HFF-Myc (cell line): ENCODE data around the gene NNT.
"Not testable (repeated sequence)": the region's sequence is repeated elsewhere in the genome, so short reads cannot be mapped to it uniquely, and the experiment has no call there.

ENCODE experiments used
- DNase-seq: peaks from one replicate; pipeline ENCODE4 v3.0.0-alpha.2; 2011; ENCODE audit warnings: low read depth; ENCODE audit errors: extremely low read depth
- H3K4me3 ChIP-seq: replicated peaks from 2 replicates; pipeline ENCODE4 v1.5.1; 2011; ENCODE audit warnings: low read depth, mild to moderate bottlenecking, control low read depth, low read length
- CTCF ChIP-seq: IDR thresholded peaks from 2 replicates; pipeline ENCODE4 v1.5.1; 2012; ENCODE audit warnings: mild to moderate bottlenecking, low read depth, low read length, control low read depth; ENCODE audit errors: missing control alignments

Gene NNT

GRCh38 chr5:43602461-43603343 is at the start of gene NNT:
NNT (plus strand) TSS chr5:43603180; CDS start chr5:43609196, 6,016 bp downstream.
- TF ChIP-seq CTCF, result no peak
- DNase-seq, result peak; percentile 37
- H3K4me3 ChIP-seq, result peak within 1 kb of the TSS; percentile 70

DNA sequence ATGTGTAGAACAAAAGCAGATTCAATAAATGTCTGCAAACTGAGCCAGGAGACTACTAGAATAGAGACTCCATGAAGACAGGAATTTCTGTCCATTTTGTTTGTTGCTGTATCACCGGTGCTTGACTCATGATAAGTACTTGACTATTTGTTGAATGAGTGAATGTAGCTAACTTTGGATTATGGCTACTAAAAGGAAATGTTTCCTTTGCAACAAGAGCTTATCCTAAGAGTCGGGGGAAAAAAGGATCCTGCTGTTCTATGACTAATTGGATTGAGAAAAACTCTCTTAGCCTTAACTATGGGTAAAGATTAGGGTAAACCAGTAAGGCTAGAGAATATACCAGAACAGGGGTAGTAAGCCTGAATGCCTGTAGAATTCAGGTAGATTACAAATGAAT is 49.6 kb upstream of the NNT start:
- no peak for TF ChIP-seq CTCF
- no peak overlapping the region for H3K4me3 ChIP-seq
- no peak for DNase-seq

DNA sequence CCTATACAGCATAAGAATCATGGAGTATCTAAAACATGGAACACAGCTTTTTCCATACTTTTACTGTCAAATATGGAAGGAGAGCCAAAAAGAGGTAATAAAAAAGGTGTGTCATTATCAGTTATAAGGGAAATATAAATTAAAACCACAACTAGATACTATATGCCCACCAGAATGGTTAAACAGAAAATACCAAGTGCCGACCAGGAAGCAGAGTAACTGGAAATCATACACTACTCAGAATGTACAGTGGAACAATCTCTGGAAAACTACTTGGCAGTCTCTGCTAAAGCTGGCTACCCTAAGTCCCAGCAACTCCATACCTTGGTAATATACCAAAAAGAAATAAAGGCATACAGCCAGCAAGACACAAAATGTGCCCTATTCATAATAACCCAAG is 48.5 kb upstream of the NNT start:
- H3K4me3 ChIP-seq, result peak overlapping the region; percentile 65
- no peak for TF ChIP-seq CTCF
- DNase-seq, result no peak

- no peak for DNase-seq
- no peak for TF ChIP-seq CTCF
- H3K4me3 ChIP-seq, result peak overlapping the region; percentile 65
These were observed 46.9 kb upstream of the NNT start for GRCh38 chr5:43555895-43556606.

DNA sequence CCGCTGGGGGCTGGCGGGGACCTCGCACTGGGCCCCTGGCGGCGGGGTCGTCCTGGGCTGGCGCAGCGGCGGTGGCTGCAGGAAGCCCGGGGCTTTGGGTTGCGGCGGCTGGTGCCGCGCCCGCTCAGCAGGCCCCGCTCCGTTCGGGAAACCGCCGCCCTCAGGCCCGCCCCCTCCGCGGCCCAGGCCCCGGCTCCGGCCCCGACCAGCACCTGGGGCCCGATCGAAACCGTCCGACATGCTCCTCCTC is 46.4 kb upstream of the NNT start:
- not testable (repeated sequence) for DNase-seq
- peak overlapping the region; percentile 65 for H3K4me3 ChIP-seq

DNA sequence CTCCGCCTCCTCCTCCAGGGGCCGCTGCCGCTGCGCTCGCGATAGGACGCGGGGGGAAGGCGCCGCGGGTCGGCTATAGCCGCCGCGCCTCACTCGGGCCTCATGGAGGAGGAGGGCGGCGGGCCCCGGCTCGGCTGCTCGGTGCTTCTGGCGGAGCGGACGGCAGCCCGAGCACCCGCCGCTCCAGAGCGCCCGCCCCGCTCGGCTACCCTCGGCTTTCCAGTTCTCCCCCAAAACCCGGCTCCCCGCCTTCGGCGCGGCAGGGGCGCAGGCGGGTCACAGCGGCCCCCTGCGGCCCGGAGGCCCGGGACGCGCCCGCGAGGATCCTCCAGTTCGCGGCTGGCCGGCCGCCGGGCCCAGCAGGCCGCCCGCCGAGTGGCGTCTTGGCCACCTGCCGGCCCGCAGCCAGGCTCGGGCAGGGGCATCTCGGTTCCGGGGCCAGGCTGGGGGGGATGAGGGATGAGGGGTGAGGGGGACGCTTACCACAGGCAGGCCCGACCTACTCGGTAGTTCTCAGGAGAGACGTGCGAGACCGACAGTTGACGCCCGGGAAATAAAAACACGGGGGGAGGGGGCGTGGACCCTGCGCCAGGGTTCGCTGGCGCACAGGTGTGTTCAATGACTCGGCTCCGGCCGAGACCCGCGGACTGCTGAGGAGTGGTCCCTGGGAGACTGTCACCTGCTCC is 46.0 kb upstream of the NNT start, which contains the start of gene PAIP1:
Gene PAIP1 (minus strand): TSS at position 221 of the 686 bp plus-strand sequence. CDS start 231 bp downstream, outside the sequence.
- peak; percentile 32 for TF ChIP-seq CTCF
- peak; percentile 31 for DNase-seq
- H3K4me3 ChIP-seq, result peak within 1 kb of the TSS; percentile 65

- peak; percentile 76 for DNase-seq
- no peak overlapping the region for H3K4me3 ChIP-seq
These were observed 42.9 kb upstream of the NNT start for GRCh38 chr5:43560128-43560527.

More at GRCh38 chr5:43560128-43560527, 42.9 kb upstream of the NNT start:
- no peak for TF ChIP-seq CTCF
